ENCODE data around the gene COA3.

COA3 gene

DNA sequence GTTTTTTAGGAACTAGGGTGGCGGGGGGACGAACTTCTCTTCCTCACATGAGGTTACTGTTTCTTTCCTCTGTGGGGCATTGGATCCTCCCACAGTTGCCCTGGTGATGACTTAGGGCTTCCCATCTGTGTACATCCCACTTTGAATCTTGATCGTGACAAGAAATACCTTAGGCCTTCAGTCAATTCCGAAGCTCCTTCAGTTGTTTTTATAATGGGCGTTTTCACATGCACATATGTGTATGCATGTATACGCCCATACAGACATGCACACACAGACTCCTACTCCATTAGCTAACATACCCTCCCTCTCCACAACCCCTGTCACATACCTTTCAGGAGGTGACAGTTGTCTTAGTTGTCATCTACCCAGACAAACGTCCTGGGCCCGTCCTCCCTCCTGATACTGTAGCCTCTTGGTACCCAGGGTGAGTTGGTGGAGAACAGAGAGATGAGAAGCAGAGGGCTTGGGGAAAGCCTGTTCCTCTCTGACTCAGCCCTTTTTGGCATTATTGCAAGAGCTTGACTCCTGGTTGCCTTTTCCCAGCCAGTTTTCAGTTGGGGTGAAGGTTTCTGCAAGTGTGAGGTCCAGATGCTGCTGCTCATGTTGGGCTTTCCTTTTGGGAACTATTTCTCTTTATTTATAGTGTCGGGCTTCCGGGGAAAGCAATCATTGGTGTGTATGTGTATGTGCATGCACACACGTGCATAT lies 43.6 kb upstream of the COA3 start:
- no peak for TF ChIP-seq ISL1 (CRISPR knock-in tag; IDR thresholded peaks at IDR 0.05)
- TF ChIP-seq, protein P1, sequence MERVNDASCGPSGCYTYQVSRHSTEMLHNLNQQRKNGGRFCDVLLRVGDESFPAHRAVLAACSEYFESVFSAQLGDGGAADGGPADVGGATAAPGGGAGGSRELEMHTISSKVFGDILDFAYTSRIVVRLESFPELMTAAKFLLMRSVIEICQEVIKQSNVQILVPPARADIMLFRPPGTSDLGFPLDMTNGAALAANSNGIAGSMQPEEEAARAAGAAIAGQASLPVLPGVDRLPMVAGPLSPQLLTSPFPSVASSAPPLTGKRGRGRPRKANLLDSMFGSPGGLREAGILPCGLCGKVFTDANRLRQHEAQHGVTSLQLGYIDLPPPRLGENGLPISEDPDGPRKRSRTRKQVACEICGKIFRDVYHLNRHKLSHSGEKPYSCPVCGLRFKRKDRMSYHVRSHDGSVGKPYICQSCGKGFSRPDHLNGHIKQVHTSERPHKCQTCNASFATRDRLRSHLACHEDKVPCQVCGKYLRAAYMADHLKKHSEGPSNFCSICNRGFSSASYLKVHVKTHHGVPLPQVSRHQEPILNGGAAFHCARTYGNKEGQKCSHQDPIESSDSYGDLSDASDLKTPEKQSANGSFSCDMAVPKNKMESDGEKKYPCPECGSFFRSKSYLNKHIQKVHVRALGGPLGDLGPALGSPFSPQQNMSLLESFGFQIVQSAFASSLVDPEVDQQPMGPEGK (CRISPR knock-in tag; IDR thresholded peaks at IDR 0.05; ENCODE audit: borderline replicate concordance): no peak
- TF ChIP-seq GLIS3 (CRISPR knock-in tag; IDR thresholded peaks at IDR 0.05): no peak
- no peak for TF ChIP-seq SNAI2 (CRISPR knock-in tag; IDR thresholded peaks at IDR 0.05)
- no peak for TF ChIP-seq ZFP30 (CRISPR knock-in tag; IDR thresholded peaks at IDR 0.05)
- TF ChIP-seq, protein P2, sequence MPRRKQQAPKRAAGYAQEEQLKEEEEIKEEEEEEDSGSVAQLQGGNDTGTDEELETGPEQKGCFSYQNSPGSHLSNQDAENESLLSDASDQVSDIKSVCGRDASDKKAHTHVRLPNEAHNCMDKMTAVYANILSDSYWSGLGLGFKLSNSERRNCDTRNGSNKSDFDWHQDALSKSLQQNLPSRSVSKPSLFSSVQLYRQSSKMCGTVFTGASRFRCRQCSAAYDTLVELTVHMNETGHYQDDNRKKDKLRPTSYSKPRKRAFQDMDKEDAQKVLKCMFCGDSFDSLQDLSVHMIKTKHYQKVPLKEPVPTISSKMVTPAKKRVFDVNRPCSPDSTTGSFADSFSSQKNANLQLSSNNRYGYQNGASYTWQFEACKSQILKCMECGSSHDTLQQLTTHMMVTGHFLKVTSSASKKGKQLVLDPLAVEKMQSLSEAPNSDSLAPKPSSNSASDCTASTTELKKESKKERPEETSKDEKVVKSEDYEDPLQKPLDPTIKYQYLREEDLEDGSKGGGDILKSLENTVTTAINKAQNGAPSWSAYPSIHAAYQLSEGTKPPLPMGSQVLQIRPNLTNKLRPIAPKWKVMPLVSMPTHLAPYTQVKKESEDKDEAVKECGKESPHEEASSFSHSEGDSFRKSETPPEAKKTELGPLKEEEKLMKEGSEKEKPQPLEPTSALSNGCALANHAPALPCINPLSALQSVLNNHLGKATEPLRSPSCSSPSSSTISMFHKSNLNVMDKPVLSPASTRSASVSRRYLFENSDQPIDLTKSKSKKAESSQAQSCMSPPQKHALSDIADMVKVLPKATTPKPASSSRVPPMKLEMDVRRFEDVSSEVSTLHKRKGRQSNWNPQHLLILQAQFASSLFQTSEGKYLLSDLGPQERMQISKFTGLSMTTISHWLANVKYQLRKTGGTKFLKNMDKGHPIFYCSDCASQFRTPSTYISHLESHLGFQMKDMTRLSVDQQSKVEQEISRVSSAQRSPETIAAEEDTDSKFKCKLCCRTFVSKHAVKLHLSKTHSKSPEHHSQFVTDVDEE (CRISPR knock-in tag; IDR thresholded peaks at IDR 0.05): no peak
- TF ChIP-seq ZNF70 (CRISPR knock-in tag; IDR thresholded peaks at IDR 0.05): no peak
- TF ChIP-seq BACH2 (CRISPR knock-in tag; IDR thresholded peaks at IDR 0.05; ENCODE audit: borderline replicate concordance): no peak
- TF ChIP-seq ZC3H10 (CRISPR knock-in tag; IDR thresholded peaks at IDR 0.05): no peak
- TF ChIP-seq OSR1 (CRISPR knock-in tag; IDR thresholded peaks at IDR 0.05): no peak
- TF ChIP-seq, protein P3, sequence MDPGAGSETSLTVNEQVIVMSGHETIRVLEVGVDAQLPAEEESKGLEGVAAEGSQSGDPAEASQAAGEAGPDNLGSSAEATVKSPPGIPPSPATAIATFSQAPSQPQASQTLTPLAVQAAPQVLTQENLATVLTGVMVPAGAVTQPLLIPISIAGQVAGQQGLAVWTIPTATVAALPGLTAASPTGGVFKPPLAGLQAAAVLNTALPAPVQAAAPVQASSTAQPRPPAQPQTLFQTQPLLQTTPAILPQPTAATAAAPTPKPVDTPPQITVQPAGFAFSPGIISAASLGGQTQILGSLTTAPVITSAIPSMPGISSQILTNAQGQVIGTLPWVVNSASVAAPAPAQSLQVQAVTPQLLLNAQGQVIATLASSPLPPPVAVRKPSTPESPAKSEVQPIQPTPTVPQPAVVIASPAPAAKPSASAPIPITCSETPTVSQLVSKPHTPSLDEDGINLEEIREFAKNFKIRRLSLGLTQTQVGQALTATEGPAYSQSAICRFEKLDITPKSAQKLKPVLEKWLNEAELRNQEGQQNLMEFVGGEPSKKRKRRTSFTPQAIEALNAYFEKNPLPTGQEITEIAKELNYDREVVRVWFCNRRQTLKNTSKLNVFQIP (CRISPR knock-in tag; IDR thresholded peaks at IDR 0.05; ENCODE audit: borderline replicate concordance, low read depth): no peak
- ATAC-seq: no peak

DNA sequence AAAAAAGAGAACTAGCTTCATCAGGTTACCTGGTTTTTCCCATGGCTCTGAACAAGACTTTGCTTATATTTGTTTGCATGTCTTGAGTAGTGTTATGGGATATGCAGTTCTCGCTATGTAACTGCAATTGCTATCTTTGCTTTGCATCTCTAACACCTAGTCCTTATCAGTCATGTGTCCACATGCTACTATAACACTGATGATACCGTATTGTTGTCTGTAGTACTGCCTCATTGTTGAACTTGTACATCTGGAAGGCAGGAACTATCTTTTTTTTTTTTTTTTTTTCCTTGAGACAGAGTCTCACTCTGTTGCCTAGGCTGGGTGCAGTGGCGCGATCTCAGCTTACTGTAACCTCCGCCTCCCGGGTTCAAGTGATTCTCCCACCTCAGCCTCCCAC lies 37.2 kb upstream of the COA3 start:
- TF ChIP-seq OSR1 (CRISPR knock-in tag; IDR thresholded peaks at IDR 0.05): no peak
- no peak for TF ChIP-seq ESRRG (CRISPR knock-in tag; IDR thresholded peaks at IDR 0.05)
- TF ChIP-seq ZC3H10 (CRISPR knock-in tag; IDR thresholded peaks at IDR 0.05): no peak
- ATAC-seq: no peak

DNA sequence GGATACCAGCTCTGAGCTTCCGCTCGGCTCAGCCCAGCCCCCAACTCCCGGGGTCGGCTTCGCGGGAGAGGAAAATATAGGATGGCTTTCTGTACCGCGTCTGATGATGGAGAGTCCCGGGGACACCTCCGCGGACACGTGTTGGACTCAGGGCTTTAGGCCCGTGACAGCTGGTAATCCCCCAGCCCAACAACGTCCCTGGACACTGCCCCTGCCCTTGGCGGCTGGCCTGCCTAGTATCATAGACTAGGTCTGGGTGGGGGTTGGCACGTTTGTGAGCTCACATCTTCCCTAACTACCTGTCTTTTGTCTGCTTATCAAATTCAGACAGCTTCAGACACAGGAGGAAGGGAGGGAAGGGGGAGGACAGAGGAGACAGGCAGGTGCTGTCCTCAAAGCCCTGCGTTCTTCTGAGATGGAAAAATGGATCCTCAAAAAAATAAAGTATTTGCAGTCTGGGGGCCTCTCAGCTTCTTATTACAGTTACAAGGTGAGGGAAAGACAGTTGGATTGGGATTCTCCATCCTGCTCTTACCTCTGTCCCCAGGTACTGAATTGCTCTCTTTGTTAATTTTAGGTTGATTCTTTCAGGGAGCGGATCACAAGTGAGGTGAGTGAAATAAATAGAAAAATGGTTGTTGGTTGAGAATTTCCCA lies 35.4 kb upstream of the COA3 start:
- TF ChIP-seq ARNTL (CRISPR knock-in tag; IDR thresholded peaks at IDR 0.05; ENCODE audit: borderline replicate concordance, low read depth) (no peak), TCF4 (CRISPR knock-in tag; IDR thresholded peaks at IDR 0.05; ENCODE audit: borderline replicate concordance) (no peak), CSDC2 (CRISPR knock-in tag; IDR thresholded peaks at IDR 0.05) (no peak), RARB (CRISPR knock-in tag; IDR thresholded peaks at IDR 0.05) (no peak), SNAI2 (CRISPR knock-in tag; IDR thresholded peaks at IDR 0.05) (no peak), ISL1 (CRISPR knock-in tag; IDR thresholded peaks at IDR 0.05) (no peak), ZC3H10 (CRISPR knock-in tag; IDR thresholded peaks at IDR 0.05) (no peak), BACH2 (CRISPR knock-in tag; IDR thresholded peaks at IDR 0.05; ENCODE audit: borderline replicate concordance) (no peak), GLIS3 (CRISPR knock-in tag; IDR thresholded peaks at IDR 0.05) (no peak)
- TF ChIP-seq, protein P4, sequence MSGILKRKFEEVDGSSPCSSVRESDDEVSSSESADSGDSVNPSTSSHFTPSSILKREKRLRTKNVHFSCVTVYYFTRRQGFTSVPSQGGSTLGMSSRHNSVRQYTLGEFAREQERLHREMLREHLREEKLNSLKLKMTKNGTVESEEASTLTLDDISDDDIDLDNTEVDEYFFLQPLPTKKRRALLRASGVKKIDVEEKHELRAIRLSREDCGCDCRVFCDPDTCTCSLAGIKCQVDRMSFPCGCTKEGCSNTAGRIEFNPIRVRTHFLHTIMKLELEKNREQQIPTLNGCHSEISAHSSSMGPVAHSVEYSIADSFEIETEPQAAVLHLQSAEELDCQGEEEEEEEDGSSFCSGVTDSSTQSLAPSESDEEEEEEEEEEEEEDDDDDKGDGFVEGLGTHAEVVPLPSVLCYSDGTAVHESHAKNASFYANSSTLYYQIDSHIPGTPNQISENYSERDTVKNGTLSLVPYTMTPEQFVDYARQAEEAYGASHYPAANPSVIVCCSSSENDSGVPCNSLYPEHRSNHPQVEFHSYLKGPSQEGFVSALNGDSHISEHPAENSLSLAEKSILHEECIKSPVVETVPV (CRISPR knock-in tag; IDR thresholded peaks at IDR 0.05): no peak
- TF ChIP-seq, protein P3 (CRISPR knock-in tag; IDR thresholded peaks at IDR 0.05; ENCODE audit: borderline replicate concordance, low read depth): no peak
- ATAC-seq: peak; percentile 32
